ENCODE results near the gene MST1R.
A peak's percentile ranks its signal among the peaks of the same experiment; 100 is the strongest.

MST1R gene

GRCh38 chr3:49903451-49904424 is at the start of gene MST1R:
TSS of gene MST1R (minus strand) at chr3:49903873. CDS start at chr3:49903609, 264 bp downstream.
- Histone ChIP-seq H3K27me3 (ENCODE audit: insufficient read depth, low read length, poor library complexity) (no peaks in the 10 kb centered on the region), H3K4me3 (ENCODE audit: low read depth in 1 of 2, low read length in 2 of 2) (no peak within 1 kb of the TSS), H4K20me1 (ENCODE audit: insufficient read depth, low read length) (no peaks in the 10 kb centered on the region), H3K4me2 (ENCODE audit: insufficient read depth, low read length) (no peak within 1 kb of the TSS), H3K27ac (ENCODE audit: low read length) (no peak within 1 kb of the TSS), H2AFZ (ENCODE audit: low read depth, low read length) (no peak within 1 kb of the TSS), H3K79me2 (ENCODE audit: insufficient read depth, low read length) (no peaks in the 10 kb centered on the region), H3K36me3 (ENCODE audit: insufficient read depth, low read length) (peaks cover 7% of the 10 kb centered on the region), H3K9me3 (ENCODE audit: insufficient read depth, low read length, severe bottlenecking) (no peaks in the 10 kb centered on the region), H3K9ac (ENCODE audit: low read depth, low read length) (no peak within 1 kb of the TSS), H3K4me1 (ENCODE audit: insufficient read depth, low read length) (peaks cover 12% of the 10 kb centered on the region)
- TF ChIP-seq EZH2 (IDR thresholded peaks at IDR 0.05; ENCODE audit: borderline replicate concordance, low read depth, low read length, severe bottlenecking) = no peak
- no peak for TF ChIP-seq CTCF (IDR thresholded peaks at IDR 0.05; ENCODE audit: borderline replicate concordance, extremely low read depth, low read length, poor library complexity, severe bottlenecking)
- no peak for ATAC-seq (ENCODE audit: insufficient read depth, low read depth)
- DNase-seq = no peak

- H4K20me1 ChIP-seq (ENCODE audit: insufficient read depth, low read length) = peaks cover 54% of the 10 kb centered on the region
- H2AFZ ChIP-seq (ENCODE audit: low read depth, low read length) = no peak overlapping the region
- H3K4me1 ChIP-seq (ENCODE audit: insufficient read depth, low read length) = no peaks in the 10 kb centered on the region
- H3K4me2 ChIP-seq (ENCODE audit: insufficient read depth, low read length) = no peak overlapping the region
- no peak overlapping the region for H3K27ac ChIP-seq (ENCODE audit: low read length)
- no peak overlapping the region for H3K4me3 ChIP-seq (ENCODE audit: low read depth in 1 of 2, low read length in 2 of 2)
- ATAC-seq (ENCODE audit: insufficient read depth, low read depth) (no peak), DNase-seq (no peak)
- H3K9me3 ChIP-seq (ENCODE audit: insufficient read depth, low read length, severe bottlenecking) = no peaks in the 10 kb centered on the region
- H3K27me3 ChIP-seq (ENCODE audit: insufficient read depth, low read length, poor library complexity) = no peaks in the 10 kb centered on the region
- H3K36me3 ChIP-seq (ENCODE audit: insufficient read depth, low read length) = no peaks in the 10 kb centered on the region
- no peak for TF ChIP-seq CTCF (IDR thresholded peaks at IDR 0.05; ENCODE audit: borderline replicate concordance, extremely low read depth, low read length, poor library complexity, severe bottlenecking)
- no peak for TF ChIP-seq EZH2 (IDR thresholded peaks at IDR 0.05; ENCODE audit: borderline replicate concordance, low read depth, low read length, severe bottlenecking)
- no peak overlapping the region for H3K9ac ChIP-seq (ENCODE audit: low read depth, low read length)
- peaks cover 98% of the 10 kb centered on the region for H3K79me2 ChIP-seq (ENCODE audit: insufficient read depth, low read length)
Measured at GRCh38 chr3:49952924-49953323, 49.3 kb upstream of the MST1R start.

GRCh38 chr3:49942651-49943050 is 39.0 kb upstream of the MST1R start:
- H3K27me3 ChIP-seq (ENCODE audit: insufficient read depth, low read length, poor library complexity) = no peaks in the 10 kb centered on the region
- no peak for ATAC-seq (ENCODE audit: insufficient read depth, low read depth)
- TF ChIP-seq CTCF (IDR thresholded peaks at IDR 0.05; ENCODE audit: borderline replicate concordance, extremely low read depth, low read length, poor library complexity, severe bottlenecking) (no peak), EZH2 (IDR thresholded peaks at IDR 0.05; ENCODE audit: borderline replicate concordance, low read depth, low read length, severe bottlenecking) (no peak)
- peaks cover 30% of the 10 kb centered on the region for H3K4me1 ChIP-seq (ENCODE audit: insufficient read depth, low read length)
- peak overlapping the region; percentile 78; the same call in 1 of the 2 replicates for H3K4me2 ChIP-seq (ENCODE audit: insufficient read depth, low read length)
- peaks cover 23% of the 10 kb centered on the region for H3K36me3 ChIP-seq (ENCODE audit: insufficient read depth, low read length)
- no peak overlapping the region for H3K4me3 ChIP-seq (ENCODE audit: low read depth in 1 of 2, low read length in 2 of 2)
- no peaks in the 10 kb centered on the region for H3K9me3 ChIP-seq (ENCODE audit: insufficient read depth, low read length, severe bottlenecking)
- no peak overlapping the region for H3K27ac ChIP-seq (ENCODE audit: low read length)
- peaks cover 45% of the 10 kb centered on the region for H4K20me1 ChIP-seq (ENCODE audit: insufficient read depth, low read length)
- H3K79me2 ChIP-seq (ENCODE audit: insufficient read depth, low read length) = peaks cover 76% of the 10 kb centered on the region
- H3K9ac ChIP-seq (ENCODE audit: low read depth, low read length) = no peak overlapping the region
- no peak overlapping the region for H2AFZ ChIP-seq (ENCODE audit: low read depth, low read length)
- no peak for DNase-seq
